ENCODE results near the gene TATDN2.
"Not testable (repeated sequence)": the region's sequence is repeated elsewhere in the genome, so short reads cannot be mapped to it uniquely, and the experiment has no call there.

Gene TATDN2

DNA sequence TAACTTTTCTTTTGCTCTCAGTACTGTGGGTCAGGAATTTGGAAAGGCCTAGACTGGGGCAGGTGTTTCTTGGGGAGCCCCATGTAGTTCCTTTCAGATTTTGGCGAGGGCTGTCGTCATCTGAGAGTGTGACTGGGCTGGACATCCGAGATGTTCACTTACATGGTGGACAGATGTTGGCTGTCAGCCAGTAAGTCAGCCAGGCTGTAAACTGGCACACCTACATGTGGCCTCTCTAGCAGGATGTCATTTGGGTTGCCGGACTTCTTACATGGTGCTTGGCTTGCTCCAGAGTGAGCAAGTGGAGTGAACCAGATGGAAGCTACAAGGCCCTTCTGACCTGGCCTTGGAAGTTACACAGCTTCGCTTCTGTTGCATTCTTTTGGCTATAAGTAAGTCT lies 20.7 kb downstream of the TATDN2 start:
- Mint-ChIP-seq H3K9me3 (no peaks in the 10 kb centered on the region), H3K4me3 (no peak overlapping the region), H3K27ac (no peak overlapping the region), H3K4me1 (ENCODE audit: low read depth) (peaks cover 29% of the 10 kb centered on the region), H3K36me3 (ENCODE audit: low read depth) (peaks cover 94% of the 10 kb centered on the region), H3K27me3 (no peaks in the 10 kb centered on the region)
- intact Hi-C loops (cut with micrococcal nuclease): no loop called here

DNA sequence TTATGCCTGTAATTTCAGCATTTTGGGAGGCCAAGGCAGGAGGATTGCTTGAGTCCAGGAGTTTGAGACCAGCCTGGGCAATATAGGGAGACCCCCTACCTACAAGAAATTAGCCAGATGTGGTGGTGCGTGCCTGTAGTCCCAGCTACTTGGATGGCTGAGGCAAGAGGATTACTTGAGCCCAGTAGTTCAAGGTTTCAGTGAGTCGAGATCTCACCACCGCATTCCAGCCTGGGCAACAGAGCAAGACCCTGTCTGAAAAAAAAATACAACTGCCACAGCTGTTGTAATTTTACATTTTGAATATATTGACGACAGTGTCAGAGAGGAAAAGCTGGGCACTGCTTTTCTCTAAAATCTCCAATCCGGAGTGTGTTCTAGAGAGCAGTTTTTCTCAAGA lies 21.2 kb downstream of the TATDN2 start:
- H3K27ac Mint-ChIP-seq: no peak overlapping the region
- peaks cover 29% of the 10 kb centered on the region for H3K4me1 Mint-ChIP-seq (ENCODE audit: low read depth)
- peaks cover 89% of the 10 kb centered on the region for H3K36me3 Mint-ChIP-seq (ENCODE audit: low read depth)
- H3K27me3 Mint-ChIP-seq: no peaks in the 10 kb centered on the region
- H3K9me3 Mint-ChIP-seq: no peaks in the 10 kb centered on the region
- no peak overlapping the region for H3K4me3 Mint-ChIP-seq
- intact Hi-C loops (cut with micrococcal nuclease): no loop called here

DNA sequence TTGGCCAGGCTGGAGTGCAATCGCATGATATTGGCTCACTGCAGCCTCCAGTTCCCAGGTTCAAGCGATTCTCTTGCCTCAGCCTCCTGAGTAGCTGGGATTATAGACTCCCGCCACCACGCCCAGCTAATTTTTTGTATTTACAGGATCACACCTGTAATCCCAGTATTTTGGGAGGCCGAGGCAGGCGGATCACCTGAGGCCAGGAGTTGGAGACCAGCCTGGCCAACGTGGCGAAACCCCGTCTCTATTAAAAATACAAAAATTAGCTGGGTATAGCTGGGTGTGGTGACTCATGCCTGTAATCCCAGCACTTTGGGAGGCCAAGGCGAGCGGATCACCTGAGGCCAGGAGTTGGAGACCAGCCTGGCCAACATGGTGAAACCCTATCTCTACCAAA lies 24.2 kb downstream of the TATDN2 start:
- peaks cover 23% of the 10 kb centered on the region for H3K4me1 Mint-ChIP-seq (ENCODE audit: low read depth)
- intact Hi-C loops (cut with micrococcal nuclease): not testable (repeated sequence)

DNA sequence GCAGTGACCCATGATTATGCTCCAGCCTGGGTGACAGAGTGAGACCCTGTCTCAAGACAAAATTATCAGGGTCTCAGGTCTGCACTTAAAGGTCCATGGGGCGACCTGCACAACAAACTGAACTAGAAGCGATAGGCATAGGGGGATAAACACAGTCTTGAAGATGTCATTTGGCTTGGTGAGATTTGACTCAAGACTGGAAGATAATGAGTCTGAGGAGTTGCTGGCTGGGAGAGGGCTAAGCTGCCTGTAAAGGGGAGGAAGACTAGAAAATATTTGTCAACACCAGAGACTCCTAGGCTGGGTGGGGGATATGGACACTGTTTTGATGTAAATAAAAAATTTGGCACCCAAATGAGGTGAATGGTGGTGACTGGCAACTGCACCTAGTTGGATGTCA lies 24.7 kb downstream of the TATDN2 start:
- Mint-ChIP-seq H3K36me3 (ENCODE audit: low read depth) (peaks cover 85% of the 10 kb centered on the region), H3K4me3 (no peak overlapping the region), H3K27me3 (no peaks in the 10 kb centered on the region), H3K9me3 (no peaks in the 10 kb centered on the region), H3K27ac (peak overlapping the region; percentile 17), H3K4me1 (ENCODE audit: low read depth) (peaks cover 22% of the 10 kb centered on the region)
- intact Hi-C loops (cut with micrococcal nuclease): no loop called here

More for the DNA sequence above, 24.2 kb downstream of the TATDN2 start:
- not testable (repeated sequence) for H3K4me3 Mint-ChIP-seq, H3K27ac Mint-ChIP-seq, H3K9me3 Mint-ChIP-seq, H3K27me3 Mint-ChIP-seq
- H3K36me3 Mint-ChIP-seq (ENCODE audit: low read depth): peaks cover 84% of the 10 kb centered on the region

DNA sequence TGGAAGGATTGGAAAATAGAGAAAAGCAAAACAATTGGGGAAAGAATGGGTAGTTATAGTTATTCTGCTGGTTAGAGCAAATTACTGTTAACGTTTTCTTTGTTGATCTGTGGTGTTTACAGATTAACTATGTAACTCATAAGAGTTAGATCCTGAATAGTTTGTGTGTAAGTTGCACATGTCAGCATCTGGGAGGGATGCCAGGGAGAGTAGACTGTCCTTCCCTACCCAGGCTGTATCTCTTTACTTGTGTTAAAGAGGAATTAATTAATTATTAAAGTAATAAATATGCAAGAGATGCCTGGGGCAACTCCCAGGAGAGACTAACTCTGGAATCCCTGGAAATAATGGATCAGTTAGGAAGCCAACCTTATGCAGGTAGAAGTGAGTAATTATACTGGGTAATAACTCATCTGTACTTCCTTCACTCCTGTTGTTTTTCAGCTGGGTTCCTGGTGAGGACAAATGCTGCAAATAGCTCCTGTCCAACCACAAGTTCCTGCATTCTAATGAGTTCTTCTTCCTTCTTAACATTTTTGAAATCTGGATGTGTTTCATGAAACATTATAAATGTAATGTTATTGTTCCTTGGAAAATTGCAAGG lies 25.5 kb downstream of the TATDN2 start:
- peaks cover 87% of the 10 kb centered on the region for H3K36me3 Mint-ChIP-seq (ENCODE audit: low read depth)
- no peak overlapping the region for H3K27ac Mint-ChIP-seq
- peaks cover 29% of the 10 kb centered on the region for H3K4me1 Mint-ChIP-seq (ENCODE audit: low read depth)
- no peaks in the 10 kb centered on the region for H3K9me3 Mint-ChIP-seq
- H3K27me3 Mint-ChIP-seq: no peaks in the 10 kb centered on the region
- H3K4me3 Mint-ChIP-seq: no peak overlapping the region
- intact Hi-C loops (cut with micrococcal nuclease): no loop called here

DNA sequence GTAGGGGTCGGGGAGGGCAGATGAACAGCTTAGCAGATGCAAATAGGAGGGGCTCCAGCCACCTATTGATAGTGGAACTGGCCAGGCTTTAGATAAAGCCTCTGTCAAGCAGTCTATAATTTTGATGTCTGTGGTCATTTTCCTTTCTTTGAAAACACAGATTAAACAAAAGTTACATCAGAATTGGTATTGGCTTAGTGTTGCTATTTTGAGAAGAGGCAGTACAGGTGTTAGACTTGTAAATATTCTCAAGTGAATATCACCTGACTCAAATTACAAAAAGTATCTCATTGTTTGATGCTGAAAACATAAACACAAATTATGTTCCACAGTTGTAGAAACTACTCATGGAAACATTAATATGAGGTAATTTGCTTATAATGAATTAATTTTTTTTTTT lies 26.3 kb downstream of the TATDN2 start:
- Mint-ChIP-seq H3K9me3 (no peaks in the 10 kb centered on the region), H3K27me3 (no peaks in the 10 kb centered on the region), H3K27ac (no peak overlapping the region), H3K4me1 (ENCODE audit: low read depth) (peaks cover 37% of the 10 kb centered on the region), H3K4me3 (no peak overlapping the region), H3K36me3 (ENCODE audit: low read depth) (peaks cover 87% of the 10 kb centered on the region)
- intact Hi-C loops (cut with micrococcal nuclease): no loop called here

DNA sequence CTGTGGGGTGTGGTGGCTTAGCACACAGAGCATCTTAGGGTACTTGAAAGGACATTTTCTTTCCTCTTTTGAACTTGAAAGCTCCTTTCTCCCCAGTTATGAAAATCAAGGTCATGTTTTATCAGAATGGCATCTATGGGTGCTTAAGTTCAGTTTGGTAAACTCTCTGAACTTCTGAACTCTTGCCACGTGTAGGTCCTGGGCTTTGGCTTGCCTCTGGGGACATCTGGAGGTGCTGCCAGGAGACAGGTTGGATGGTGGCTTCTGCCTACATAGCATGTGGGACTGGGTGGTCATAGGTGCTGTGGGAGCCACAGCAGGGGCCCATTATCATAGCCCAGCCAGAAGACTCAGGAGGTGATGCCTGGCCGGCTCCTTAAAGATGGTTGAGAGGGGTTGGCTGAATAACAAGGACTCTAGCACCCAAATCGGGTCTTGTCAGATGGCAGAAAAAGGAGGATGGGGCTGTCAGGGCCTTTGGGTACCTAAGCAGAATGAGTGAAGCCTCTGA lies 28.9 kb downstream of the TATDN2 start:
- Mint-ChIP-seq H3K9me3 (no peaks in the 10 kb centered on the region), H3K27me3 (no peaks in the 10 kb centered on the region), H3K4me3 (no peak overlapping the region), H3K27ac (no peak overlapping the region), H3K36me3 (ENCODE audit: low read depth) (peaks cover 87% of the 10 kb centered on the region), H3K4me1 (ENCODE audit: low read depth) (peaks cover 45% of the 10 kb centered on the region)
- intact Hi-C loops (cut with micrococcal nuclease): no loop called here

DNA sequence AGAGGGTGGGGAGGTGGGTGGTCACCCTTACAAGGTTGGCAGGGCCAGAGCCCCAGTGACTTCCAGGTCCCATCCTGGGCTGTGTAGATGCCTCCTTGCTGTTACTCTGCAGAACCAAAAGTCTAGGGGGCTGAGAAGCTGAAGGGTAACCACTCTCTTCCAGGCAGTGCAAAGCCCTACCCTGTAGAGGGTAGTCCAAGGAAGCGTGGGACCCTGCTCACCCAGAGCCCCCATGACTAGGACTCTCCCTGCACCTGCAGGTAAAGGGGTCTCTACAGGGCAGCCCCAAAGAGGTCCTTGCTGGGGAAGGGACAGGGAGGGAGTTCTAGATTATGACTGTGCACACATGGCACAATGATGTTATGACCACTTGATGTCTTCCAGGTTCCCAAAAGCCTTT lies 30.2 kb downstream of the TATDN2 start:
- no peaks in the 10 kb centered on the region for H3K27me3 Mint-ChIP-seq
- H3K4me1 Mint-ChIP-seq (ENCODE audit: low read depth): peaks cover 33% of the 10 kb centered on the region
- no peak overlapping the region for H3K27ac Mint-ChIP-seq
- intact Hi-C loops (cut with micrococcal nuclease): no loop called here
- H3K9me3 Mint-ChIP-seq: no peaks in the 10 kb centered on the region
- peaks cover 84% of the 10 kb centered on the region for H3K36me3 Mint-ChIP-seq (ENCODE audit: low read depth)
- no peak overlapping the region for H3K4me3 Mint-ChIP-seq

DNA sequence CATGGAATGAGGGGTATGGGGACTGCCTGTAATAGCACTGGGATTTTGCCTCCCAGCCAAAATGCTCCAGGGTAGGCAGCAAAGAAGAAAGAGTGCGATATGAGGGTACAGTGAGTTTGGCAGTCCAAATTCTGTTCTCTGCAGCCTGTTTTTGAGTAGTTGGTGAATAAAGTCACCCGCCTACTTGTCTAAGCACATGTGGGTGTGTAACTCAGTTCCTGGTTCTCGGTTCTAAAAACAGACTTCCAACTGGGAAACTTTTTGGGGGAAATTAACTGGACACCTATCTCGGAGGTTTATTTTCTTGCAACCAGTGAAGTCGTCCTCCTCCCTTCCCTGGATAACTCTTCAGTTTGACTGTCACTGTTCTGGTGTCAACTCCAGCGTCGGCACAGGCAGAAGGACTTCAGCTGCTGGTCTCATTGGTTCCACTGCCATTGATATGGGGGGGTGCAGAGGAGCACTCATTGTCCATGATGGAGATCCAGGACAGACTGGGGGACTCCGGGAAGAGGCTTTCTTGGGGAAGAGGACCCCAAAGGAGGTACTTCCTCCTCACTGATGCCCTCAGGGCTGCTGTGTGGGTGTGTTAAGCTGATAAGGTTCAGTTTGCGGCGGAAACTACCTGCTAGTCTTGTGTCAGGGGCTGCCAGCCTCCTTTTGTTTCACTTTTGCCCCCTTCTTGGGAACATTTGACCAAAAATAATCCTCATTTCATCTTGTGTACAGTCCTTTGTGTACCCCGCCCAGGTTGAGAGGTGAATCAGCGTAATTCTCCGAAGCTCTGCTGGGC lies 31.3 kb downstream of the TATDN2 start:
- Mint-ChIP-seq H3K4me1 (ENCODE audit: low read depth) (peaks cover 30% of the 10 kb centered on the region), H3K4me3 (no peak overlapping the region), H3K9me3 (no peaks in the 10 kb centered on the region), H3K27me3 (no peaks in the 10 kb centered on the region), H3K27ac (no peak overlapping the region), H3K36me3 (ENCODE audit: low read depth) (peaks cover 91% of the 10 kb centered on the region)
- intact Hi-C loops (cut with micrococcal nuclease): no loop called here

DNA sequence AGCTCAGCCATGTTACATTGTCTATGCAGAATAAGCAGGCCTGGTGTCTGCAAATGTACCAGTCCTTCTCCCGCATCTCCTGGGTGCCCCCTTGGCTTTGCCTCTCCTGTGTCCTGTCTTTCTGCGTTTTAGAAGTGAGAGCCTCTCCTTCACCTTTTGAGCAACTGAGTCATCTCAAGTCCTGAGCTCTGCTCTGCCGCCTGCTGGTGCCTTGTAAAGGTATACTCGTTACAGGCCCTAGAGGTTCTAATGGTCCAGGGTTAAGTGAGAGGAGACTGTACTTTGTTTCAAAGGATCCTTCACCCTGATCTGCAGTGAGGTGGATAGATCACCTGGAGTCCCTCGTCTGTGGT lies 31.9 kb downstream of the TATDN2 start:
- no peak overlapping the region for H3K27ac Mint-ChIP-seq
- intact Hi-C loops (cut with micrococcal nuclease): no loop called here
- peaks cover 36% of the 10 kb centered on the region for H3K4me1 Mint-ChIP-seq (ENCODE audit: low read depth)
- H3K4me3 Mint-ChIP-seq: no peak overlapping the region
- no peaks in the 10 kb centered on the region for H3K27me3 Mint-ChIP-seq
- H3K9me3 Mint-ChIP-seq: no peaks in the 10 kb centered on the region
- H3K36me3 Mint-ChIP-seq (ENCODE audit: low read depth): peaks cover 95% of the 10 kb centered on the region

DNA sequence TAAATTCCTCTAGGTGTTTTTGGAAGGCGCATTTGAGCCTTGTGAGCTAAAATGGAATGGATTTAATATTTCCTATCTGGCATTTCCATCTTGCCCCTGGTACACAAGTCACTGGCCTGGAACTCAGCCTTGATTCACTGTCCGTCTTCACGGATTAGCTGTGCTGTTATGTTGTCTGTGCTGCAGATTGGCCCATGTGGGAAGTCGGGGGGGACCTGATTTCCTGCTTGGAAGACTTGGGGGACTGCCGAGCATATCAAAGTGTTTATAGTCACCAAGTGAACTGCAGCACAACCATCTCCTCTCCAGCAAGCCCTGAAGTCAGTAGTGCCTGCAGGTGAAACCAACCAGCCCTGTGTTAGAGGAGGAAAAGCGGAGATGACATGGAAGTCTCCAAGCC lies 32.3 kb downstream of the TATDN2 start:
- intact Hi-C loops (cut with micrococcal nuclease): no loop called here
- Mint-ChIP-seq H3K4me3 (no peak overlapping the region), H3K4me1 (ENCODE audit: low read depth) (peaks cover 40% of the 10 kb centered on the region), H3K27me3 (no peaks in the 10 kb centered on the region), H3K27ac (no peak overlapping the region), H3K36me3 (ENCODE audit: low read depth) (peaks cover 95% of the 10 kb centered on the region), H3K9me3 (no peaks in the 10 kb centered on the region)

DNA sequence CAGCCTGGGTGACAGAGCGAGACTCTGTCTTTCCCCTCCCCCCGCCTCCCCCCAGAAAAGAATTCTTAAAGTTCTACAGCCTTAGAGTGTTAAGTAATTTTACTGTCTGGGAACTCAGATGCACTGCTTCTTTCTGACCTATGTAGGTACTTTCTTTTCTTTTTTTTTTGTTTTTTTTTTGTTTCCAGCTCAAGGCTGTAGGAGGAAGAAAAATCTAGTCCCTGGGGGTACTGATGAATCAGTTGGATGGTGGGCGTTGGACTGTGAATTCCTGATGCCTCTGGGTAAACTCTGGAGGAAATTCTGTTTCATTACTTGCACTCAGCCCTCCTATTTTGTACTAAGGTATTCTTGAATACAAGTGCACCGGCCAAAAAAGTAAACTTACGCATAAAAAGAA lies 33.7 kb downstream of the TATDN2 start:
- H3K4me3 Mint-ChIP-seq: no peak overlapping the region
- H3K27me3 Mint-ChIP-seq: no peaks in the 10 kb centered on the region
- intact Hi-C loops (cut with micrococcal nuclease): no loop called here
- no peak overlapping the region for H3K27ac Mint-ChIP-seq
- peaks cover 92% of the 10 kb centered on the region for H3K36me3 Mint-ChIP-seq (ENCODE audit: low read depth)
- H3K9me3 Mint-ChIP-seq: no peaks in the 10 kb centered on the region
- H3K4me1 Mint-ChIP-seq (ENCODE audit: low read depth): peaks cover 43% of the 10 kb centered on the region

DNA sequence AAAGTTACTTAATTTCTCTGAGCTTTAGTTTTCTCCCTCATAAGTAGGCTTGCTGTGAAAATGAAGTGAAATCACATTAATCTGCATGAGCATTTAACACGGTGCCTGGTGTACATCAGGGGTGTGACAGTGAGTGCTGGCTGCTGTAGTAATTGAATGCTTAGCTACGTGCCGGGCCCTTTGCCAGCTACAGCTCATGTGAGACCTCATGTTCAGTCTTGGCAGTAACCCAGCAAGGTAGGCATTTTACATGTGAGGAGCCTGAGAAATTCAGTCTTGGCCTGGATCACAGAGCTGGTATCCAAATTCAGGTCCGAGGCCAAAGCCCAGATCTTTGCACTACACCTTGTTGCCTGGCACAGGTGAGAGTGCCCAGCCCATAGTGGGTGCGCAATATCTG lies 35.4 kb downstream of the TATDN2 start:
- H3K4me3 Mint-ChIP-seq: no peak overlapping the region
- H3K4me1 Mint-ChIP-seq (ENCODE audit: low read depth): peaks cover 42% of the 10 kb centered on the region
- no peaks in the 10 kb centered on the region for H3K27me3 Mint-ChIP-seq
- intact Hi-C loops (cut with micrococcal nuclease): no loop called here
- no peaks in the 10 kb centered on the region for H3K9me3 Mint-ChIP-seq
- peaks cover 92% of the 10 kb centered on the region for H3K36me3 Mint-ChIP-seq (ENCODE audit: low read depth)
- no peak overlapping the region for H3K27ac Mint-ChIP-seq

DNA sequence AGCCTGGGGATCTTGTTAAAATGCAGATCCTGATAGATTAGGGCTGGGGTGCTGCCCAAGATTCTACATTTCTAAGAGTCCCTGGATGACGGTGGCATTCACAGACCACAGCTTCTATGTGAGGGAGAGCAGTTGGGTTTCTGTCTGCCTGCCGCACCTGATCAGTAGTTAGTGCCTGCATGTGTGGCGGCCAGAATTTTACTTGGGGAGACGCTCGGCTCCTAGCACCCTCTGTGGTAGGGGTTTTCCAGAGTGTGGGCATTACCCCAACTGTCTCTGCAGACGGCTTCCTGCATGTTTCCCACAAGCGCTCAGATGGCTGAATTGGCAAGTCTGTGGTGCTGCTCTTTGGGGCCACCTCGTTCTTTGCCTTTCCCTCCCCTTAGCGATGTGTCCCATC lies 36.2 kb downstream of the TATDN2 start:
- Mint-ChIP-seq H3K27me3 (no peaks in the 10 kb centered on the region), H3K4me3 (no peak overlapping the region), H3K27ac (peak overlapping the region; percentile 33), H3K36me3 (ENCODE audit: low read depth) (peaks cover 92% of the 10 kb centered on the region), H3K9me3 (no peaks in the 10 kb centered on the region), H3K4me1 (ENCODE audit: low read depth) (peaks cover 33% of the 10 kb centered on the region)
- intact Hi-C loops (cut with micrococcal nuclease): no loop called here

Measured in dendritic cell treated with granulocyte-macrophage colony-stimulating factor and Interleukin-4, amounts not matched to agents 40 ng/mL and 50 ng/mL, for 4 days (primary cell).